Body of pancreas (tissue), 4 donors: ENCODE results near the gene IRX3. TPM values are rescaled to one million over a fixed set of nuclear protein-coding genes. Genes with fewer than 3 reads are reported as not detected.

ENCODE experiments used
- ATAC-seq: fragments of 150-250 bp; one replicate; pipeline ENCODE4 v1.9.1; 2016
- DNase-seq, 4 donors: peaks; one replicate each; pipeline ENCODE4 v3.0.0-alpha.2; 2019
- H3K27ac ChIP-seq, 4 donors: fragments of 200-600 bp; sonication (generic); 1 replicate in 3 of 4; 2 replicates in 1 of 4; pipeline versions ENCODE4 v1.5.1 to v1.6.1; 2016 to 2019; ENCODE audit warnings: mild to moderate bottlenecking in 1 of 4, mixed read lengths in 1 of 4, moderate library complexity in 1 of 4
- H3K27me3 ChIP-seq, 2 donors: fragments of 200-600 bp; sonication (generic); one replicate each; pipeline ENCODE4 v1.6.0; 2016; ENCODE audit warnings: mild to moderate bottlenecking in 1 of 2
- H3K36me3 ChIP-seq, 2 donors: fragments of 200-600 bp; sonication (generic); replicated peaks in 1 of 2; 2 replicates each; pipeline ENCODE4 v1.5.1; 2016; ENCODE audit warnings: low read depth in 2 of 2; ENCODE audit not compliant: insufficient read depth in 1 of 2
- H3K4me1 ChIP-seq: fragments of 200-600 bp; sonication (generic); one replicate; pipeline ENCODE4 v1.6.0; 2016
- H3K4me3 ChIP-seq, 2 donors: fragments of 200-600 bp; sonication (generic); 1 replicate in 1 of 2; 2 replicates in 1 of 2; pipeline ENCODE4 v1.5.1; 2016 to 2019
- H3K9me3 ChIP-seq, 3 donors: fragments of 200-600 bp; sonication (generic); 1 replicate in 2 of 3; 2 replicates in 1 of 3; pipeline ENCODE4 v1.5.1; 2016
- CTCF ChIP-seq, 7 experiments: fragments of 450-650 bp in 4 of 7; fragments of 200-600 bp in 3 of 7; sonication (generic) in 3 of 7; IDR thresholded peaks; one replicate each; pipeline ENCODE4 v1.5.1; 2016 to 2019; ENCODE audit warnings: antibody characterized with exemption in 7 of 7
- POLR2A ChIP-seq, 3 donors: fragments of 450-650 bp; IDR thresholded peaks; one replicate each; pipeline ENCODE4 v1.6.1; 2016; ENCODE audit warnings: antibody characterized with exemption in 3 of 3, mild to moderate bottlenecking in 2 of 3
- WGBS, 2 donors: methylation state at CpG; one replicate each; pipeline ENCODE4 v1.1.5; 2017; 5-methylcytosine and 5-hydroxymethylcytosine counted together
- intact Hi-C: fragments of 100-400 bp; cut with DNase I; formaldehyde crosslinking; loops from one replicate; pipeline ENCODE4 v1.15.1; 2023
- total RNA-seq, 2 donors: library from RNA; depleted of rRNA; stranded (reverse); fragments of >200 nt; gene quantifications; one replicate each; pipeline ENCODE4 v1.1.0, GENCODE V29; 2016

Gene IRX3
- total RNA-seq, 2 donors from 2014 or later: 1.6 to 2.6 TPM

DNA sequence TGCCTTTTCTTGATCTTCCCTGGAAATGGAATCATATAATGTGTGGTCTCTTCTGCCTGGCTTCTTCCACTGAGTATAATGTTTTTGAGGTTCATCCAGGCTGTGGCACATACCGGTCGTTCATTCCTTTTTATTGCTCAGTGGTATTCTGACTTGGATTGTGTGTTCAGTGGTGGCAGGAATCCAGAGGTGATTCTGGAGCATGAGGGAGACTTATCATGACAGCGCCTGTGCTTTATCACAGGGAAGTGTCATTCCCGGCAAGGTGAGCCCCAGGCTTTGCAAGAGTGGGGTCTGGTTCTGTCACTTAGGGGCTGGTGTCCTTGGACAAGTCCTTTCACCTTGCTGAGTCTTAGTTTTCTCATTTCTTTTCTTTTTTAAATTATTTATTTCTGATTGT, 53.0 kb downstream of the IRX3 start:
- TF ChIP-seq CTCF (IDR thresholded peaks at IDR 0.05) (no peak), POLR2A (IDR thresholded peaks at IDR 0.05) (no peak)
- ATAC-seq (no peak), DNase-seq (no peak)
- intact Hi-C loops: no loop called here
- Histone ChIP-seq H3K9me3 (no peaks in the 10 kb centered on the region), H3K4me1 (no peaks in the 10 kb centered on the region), H3K27me3 (no peaks in the 10 kb centered on the region), H3K4me3 (no peak overlapping the region), H3K27ac (no peak overlapping the region), H3K36me3 (no peaks in the 10 kb centered on the region)
- 46 to 47% methylated on average over 4 of the region's 4 CpGs for WGBS, 2 donors
